ENCODE data around the gene NTRK1.

GRCh38 chr1:156814571-156815260, 45.9 kb upstream of the NTRK1 start:
- TF ChIP-seq MEIS1 (CRISPR knock-in tag; IDR thresholded peaks at IDR 0.05; ENCODE audit: borderline replicate concordance) (no peak), ZNF521 (tag by site-specific recombination; IDR thresholded peaks at IDR 0.05) (no peak), REST (tag by site-specific recombination; IDR thresholded peaks at IDR 0.05) (no peak), ZNF626 (tag by site-specific recombination; IDR thresholded peaks at IDR 0.05) (no peak), MZF1 (tag by site-specific recombination; IDR thresholded peaks at IDR 0.05; ENCODE audit: borderline replicate concordance) (no peak)
- TF ChIP-seq, protein P1, sequence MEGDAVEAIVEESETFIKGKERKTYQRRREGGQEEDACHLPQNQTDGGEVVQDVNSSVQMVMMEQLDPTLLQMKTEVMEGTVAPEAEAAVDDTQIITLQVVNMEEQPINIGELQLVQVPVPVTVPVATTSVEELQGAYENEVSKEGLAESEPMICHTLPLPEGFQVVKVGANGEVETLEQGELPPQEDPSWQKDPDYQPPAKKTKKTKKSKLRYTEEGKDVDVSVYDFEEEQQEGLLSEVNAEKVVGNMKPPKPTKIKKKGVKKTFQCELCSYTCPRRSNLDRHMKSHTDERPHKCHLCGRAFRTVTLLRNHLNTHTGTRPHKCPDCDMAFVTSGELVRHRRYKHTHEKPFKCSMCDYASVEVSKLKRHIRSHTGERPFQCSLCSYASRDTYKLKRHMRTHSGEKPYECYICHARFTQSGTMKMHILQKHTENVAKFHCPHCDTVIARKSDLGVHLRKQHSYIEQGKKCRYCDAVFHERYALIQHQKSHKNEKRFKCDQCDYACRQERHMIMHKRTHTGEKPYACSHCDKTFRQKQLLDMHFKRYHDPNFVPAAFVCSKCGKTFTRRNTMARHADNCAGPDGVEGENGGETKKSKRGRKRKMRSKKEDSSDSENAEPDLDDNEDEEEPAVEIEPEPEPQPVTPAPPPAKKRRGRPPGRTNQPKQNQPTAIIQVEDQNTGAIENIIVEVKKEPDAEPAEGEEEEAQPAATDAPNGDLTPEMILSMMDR (tag by site-specific recombination; IDR thresholded peaks at IDR 0.05) = no peak

Measured in HEK293 (cell line).